SH-SY5Y (cell line): ENCODE data around the gene SLC27A3.

Experiments used
- GATA2 ChIP-seq: IDR thresholded peaks from 2 replicates; pipeline ENCODE4 v1.6.1; 2011; ENCODE audit warnings: mild to moderate bottlenecking, low read depth, low read length
- GATA3 ChIP-seq: IDR thresholded peaks from 2 replicates; pipeline ENCODE4 v1.6.1; 2011; ENCODE audit warnings: low read depth, mild to moderate bottlenecking, low read length, moderate library complexity

- TF ChIP-seq GATA2 (no peak), GATA3 (no peak)
These were observed 8.3 kb downstream of the SLC27A3 start for GRCh38 chr1:153783233-153784190.
